NCI-H146 treated with DMSO at 0.1 percent for 48 hours (cell line): ENCODE data around the gene LRRC7.

Source experiments
- DNase-seq: peaks from one replicate; lab custom pipeline; 2025; ENCODE audit not compliant: unreplicated experiment; lab: John Stamatoyannopoulos, UW

Gene LRRC7

GRCh38 chr1:70085521-70085920 lies 517.8 kb downstream of the LRRC7 start:
- DNase-seq = no peak

- no peak for DNase-seq
Measured at GRCh38 chr1:70086897-70087296, 519.2 kb downstream of the LRRC7 start.

DNA sequence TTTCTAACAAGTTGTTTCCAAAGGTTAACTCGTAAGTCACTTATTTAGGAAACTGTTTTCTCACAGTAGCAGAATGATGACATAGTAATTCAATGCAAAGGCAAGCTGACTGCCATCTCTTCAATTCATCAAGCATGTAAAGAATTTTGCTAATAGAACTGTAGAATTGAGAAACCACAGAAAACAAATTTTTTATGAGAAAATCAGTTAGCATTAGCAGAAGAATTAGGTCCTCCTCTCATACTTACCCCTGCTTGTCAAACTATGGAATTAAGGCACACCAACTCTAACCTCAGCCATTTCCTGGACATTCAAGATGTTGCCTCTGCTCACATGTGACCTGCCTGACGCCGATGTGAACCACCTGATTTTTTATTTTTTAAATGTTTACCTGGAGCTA lies 522.4 kb downstream of the LRRC7 start:
- DNase-seq = no peak

DNA sequence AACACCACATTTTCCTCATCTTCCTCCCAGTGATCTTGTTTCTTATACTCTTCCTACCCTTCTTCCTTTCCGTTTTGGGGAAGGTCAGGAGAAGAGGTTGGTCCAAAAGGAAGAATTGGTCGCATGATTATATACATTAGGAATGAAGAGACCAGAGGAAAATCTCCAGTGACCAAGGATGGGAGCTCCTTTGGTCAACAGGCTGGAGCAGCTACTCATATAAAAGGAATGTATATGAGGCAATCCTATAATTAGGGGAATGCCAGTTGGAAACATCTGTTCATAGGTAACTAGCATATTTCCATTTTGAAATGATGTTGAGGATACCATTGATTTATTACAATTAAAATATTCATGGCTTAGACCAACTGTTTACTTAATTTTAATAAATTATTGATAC lies 523.2 kb downstream of the LRRC7 start:
- DNase-seq = no peak

DNA sequence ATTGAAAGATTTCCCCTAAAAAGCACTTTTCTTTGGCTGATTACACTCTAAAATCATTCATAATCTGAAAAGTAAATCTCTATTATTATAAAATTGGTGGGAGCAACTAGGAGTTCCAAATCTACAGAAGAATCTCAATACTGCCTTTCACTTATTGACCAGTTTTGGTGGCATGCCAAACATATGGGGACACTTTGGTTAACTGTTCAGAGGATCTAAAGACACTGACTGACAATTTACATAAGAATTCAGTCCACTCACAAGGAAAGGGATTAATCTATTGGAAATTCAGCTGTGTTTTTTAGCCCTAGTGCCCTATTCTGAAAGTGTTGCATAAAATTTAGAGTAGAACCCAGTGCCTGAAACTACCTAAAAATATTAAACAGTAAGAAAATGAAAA lies 524.1 kb downstream of the LRRC7 start:
- DNase-seq = no peak

GRCh38 chr1:70092526-70092925 lies 524.8 kb downstream of the LRRC7 start:
- no peak for DNase-seq

DNA sequence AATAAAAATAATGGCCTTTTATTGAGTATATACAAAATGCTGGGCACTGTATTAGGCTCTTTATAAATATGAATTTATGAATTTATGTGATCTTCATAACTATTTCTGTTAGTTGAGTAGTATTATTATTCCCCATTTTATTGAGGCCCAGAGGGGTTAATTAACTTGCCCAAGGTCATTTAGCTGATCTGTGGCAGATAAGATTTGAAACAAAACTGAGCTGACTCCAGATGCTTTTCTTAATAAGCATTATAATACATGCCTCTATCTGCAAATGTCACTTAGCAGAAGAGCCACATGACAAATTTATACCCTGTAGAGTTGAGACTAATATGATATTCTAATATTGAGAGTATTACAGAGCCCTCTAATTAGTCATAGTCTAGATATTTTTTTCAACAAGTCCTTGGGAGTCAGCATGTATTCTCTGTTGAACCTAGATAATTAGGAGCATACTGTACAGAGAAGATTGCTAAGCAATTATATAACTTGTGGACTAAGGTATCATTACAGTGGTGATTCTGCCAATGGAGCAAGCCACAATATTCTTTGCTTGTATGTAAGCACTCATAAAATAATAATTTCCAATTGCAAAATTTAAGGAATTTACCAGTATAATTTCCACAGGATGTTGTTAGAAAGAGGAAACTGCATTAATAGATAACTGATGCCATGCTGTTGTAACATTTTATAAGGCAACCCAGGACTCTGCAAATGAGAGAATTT lies 525.7 kb downstream of the LRRC7 start:
- no peak for DNase-seq

- DNase-seq = no peak
Measured at GRCh38 chr1:70101231-70101630, 533.5 kb downstream of the LRRC7 start.

GRCh38 chr1:70101774-70102173 lies 534.1 kb downstream of the LRRC7 start:
- DNase-seq = no peak

- DNase-seq = no peak
Measured at GRCh38 chr1:70103770-70104169, 536.0 kb downstream of the LRRC7 start.

- no peak for DNase-seq
Measured at GRCh38 chr1:70109241-70109640, 541.5 kb downstream of the LRRC7 start.

DNA sequence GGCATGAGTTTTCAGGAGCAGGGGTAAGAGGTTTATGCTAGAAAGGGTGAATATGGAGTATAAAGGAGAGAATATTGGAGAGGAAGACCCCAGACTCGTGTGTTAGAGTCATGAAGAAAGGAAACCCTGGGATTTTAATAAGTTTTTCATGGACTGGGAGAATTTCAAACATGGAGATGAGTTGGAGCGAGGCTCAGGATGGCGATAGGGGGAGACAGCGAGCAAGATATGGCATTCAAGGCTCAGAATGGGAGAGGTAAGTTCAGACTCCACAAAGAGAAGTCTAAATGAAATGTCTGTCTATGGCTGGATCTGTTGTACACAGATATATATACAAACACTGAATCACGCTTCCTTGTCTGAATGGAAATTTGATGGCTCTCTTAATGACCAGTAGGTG lies 545.1 kb downstream of the LRRC7 start:
- DNase-seq = no peak

- no peak for DNase-seq
Measured at GRCh38 chr1:70115315-70115714, 547.6 kb downstream of the LRRC7 start.

- DNase-seq = no peak
Measured at GRCh38 chr1:70117046-70117445, 549.3 kb downstream of the LRRC7 start.

DNA sequence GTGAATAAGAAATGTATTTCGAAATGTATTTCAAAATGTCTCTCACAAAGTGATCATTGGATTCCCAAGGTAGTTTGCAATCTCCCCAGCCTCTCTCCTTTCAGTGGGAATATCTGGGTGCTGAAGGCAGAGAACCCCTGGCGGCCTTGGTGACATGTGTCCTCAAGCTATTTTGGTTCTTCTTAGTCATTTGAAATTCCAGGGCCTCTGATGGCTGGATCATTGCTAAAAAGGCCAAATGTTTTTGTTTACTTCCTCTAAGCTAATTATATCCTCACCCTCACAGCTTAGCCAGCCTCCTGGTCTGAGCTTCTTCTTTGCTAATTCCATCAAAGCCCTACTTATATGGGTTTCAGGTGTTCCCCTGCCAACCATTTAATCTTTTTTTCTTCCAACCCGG lies 566.4 kb downstream of the LRRC7 start:
- DNase-seq = no peak

DNA sequence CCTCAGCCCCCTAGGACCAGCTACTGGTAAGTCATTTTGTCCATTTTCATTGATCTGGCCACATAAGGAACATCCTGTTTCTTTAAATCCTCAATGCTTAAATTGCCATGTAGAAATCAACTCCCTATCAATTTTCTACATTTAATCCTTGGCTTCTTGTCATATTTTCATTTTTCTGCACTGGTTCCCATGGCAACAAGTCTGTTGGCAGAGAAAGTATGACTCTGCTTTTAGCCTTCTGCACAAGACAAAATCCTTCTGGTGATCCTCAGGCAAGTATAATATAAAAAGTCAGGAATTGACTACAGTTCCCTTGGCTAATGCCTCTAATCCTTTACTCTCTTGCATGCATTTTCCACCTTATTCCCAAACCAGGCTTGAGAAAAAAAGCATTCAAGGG lies 572.6 kb downstream of the LRRC7 start:
- DNase-seq = no peak

GRCh38 chr1:70140894-70141293 lies 573.2 kb downstream of the LRRC7 start:
- DNase-seq = no peak

GRCh38 chr1:70142075-70142474 lies 574.4 kb downstream of the LRRC7 start:
- no peak for DNase-seq

DNA sequence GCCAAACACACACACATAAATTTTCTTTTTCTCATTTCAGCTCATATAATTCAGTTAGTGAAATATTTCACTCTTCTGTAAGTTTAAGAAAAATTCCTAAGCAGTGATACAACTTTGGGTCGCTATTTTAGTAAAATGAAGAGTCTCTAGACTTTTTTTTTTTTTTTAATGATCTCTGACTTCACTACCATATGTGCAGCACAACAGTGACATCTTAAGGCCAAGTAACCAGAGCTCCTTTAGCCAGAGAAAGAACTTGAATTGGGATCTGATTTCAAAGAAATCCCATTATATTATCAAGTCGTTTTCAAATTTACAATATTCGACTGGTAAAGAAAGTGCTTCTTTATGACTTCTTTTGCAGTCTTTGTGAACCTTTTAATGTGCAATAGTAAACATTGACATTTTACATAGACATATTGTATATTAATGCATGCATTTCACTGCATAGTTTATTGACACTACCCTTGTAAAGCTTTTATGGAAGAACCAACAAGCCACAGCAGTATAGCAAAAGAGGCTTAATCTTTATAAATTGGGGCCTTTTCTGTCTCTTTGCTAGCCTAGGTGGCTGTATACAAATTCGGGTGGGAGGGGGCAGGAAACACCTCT lies 575.4 kb downstream of the LRRC7 start:
- no peak for DNase-seq

GRCh38 chr1:70146488-70146887 lies 578.8 kb downstream of the LRRC7 start:
- DNase-seq = no peak

- no peak for DNase-seq
Measured at GRCh38 chr1:70150444-70150843, 582.7 kb downstream of the LRRC7 start.

GRCh38 chr1:70153739-70154138 lies 586.0 kb downstream of the LRRC7 start:
- DNase-seq = no peak

- DNase-seq = no peak
Measured at GRCh38 chr1:70156529-70157120, 588.9 kb downstream of the LRRC7 start.
